Anterior cingulate cortex (tissue), 58 donors: ENCODE results near the gene ATE1.

Experiments used
- DNase-seq, 58 donors: peaks; one replicate each; lab custom pipeline; 2025; lab: John Stamatoyannopoulos, UW

Gene ATE1

GRCh38 chr10:121747163-121747775 lies 180.6 kb downstream of the ATE1 start:
- DNase-seq = no peak

- no peak for DNase-seq
Measured at GRCh38 chr10:121741248-121741792, 186.5 kb downstream of the ATE1 start.

GRCh38 chr10:121740069-121740468 lies 187.8 kb downstream of the ATE1 start:
- DNase-seq = no peak

- no peak for DNase-seq
Measured at GRCh38 chr10:121739114-121739513, 188.7 kb downstream of the ATE1 start.

- no peak for DNase-seq
Measured at GRCh38 chr10:121736315-121737130, 191.3 kb downstream of the ATE1 start.

GRCh38 chr10:121735263-121735662 lies 192.6 kb downstream of the ATE1 start:
- no peak for DNase-seq

- DNase-seq = peak in 6 of 58 donors; percentile 9 to 38 (median 21)
Measured at GRCh38 chr10:121734589-121735045, 193.2 kb downstream of the ATE1 start.

- DNase-seq = peak in 1 of 58 donors; percentile 14
Measured at GRCh38 chr10:121732656-121733445, 195.0 kb downstream of the ATE1 start.

- no peak for DNase-seq
Measured at GRCh38 chr10:121732172-121732571, 195.7 kb downstream of the ATE1 start.

GRCh38 chr10:121724282-121724681 lies 203.5 kb downstream of the ATE1 start:
- DNase-seq = no peak

GRCh38 chr10:121722665-121723064 lies 205.2 kb downstream of the ATE1 start:
- DNase-seq = no peak

- DNase-seq = peak in 3 of 58 donors; percentile 14 to 21 (median 16)
Measured at GRCh38 chr10:121721257-121721656, 206.6 kb downstream of the ATE1 start.

- no peak for DNase-seq
Measured at GRCh38 chr10:121715969-121716368, 211.9 kb downstream of the ATE1 start.

GRCh38 chr10:121715076-121715475 lies 212.8 kb downstream of the ATE1 start:
- DNase-seq = no peak

GRCh38 chr10:121713486-121713885 lies 214.3 kb downstream of the ATE1 start:
- no peak for DNase-seq

- DNase-seq = no peak
Measured at GRCh38 chr10:121710971-121711370, 216.9 kb downstream of the ATE1 start.

- no peak for DNase-seq
Measured at GRCh38 chr10:121710207-121710606, 217.6 kb downstream of the ATE1 start.

- DNase-seq = peak in 2 of 58 donors; percentile 17 to 45
Measured at GRCh38 chr10:121709675-121710073, 218.2 kb downstream of the ATE1 start.

GRCh38 chr10:121708728-121709674 lies 218.8 kb downstream of the ATE1 start:
- peak in 8 of 58 donors; percentile 3 to 48 (median 20) for DNase-seq
